H9 (cell line): Measurements from ENCODE around the gene HMGN4. TPM values are rescaled to one million over a fixed set of nuclear protein-coding genes. Genes with fewer than 3 reads are reported as not detected.

Experiments used
- DNase-seq: peaks from one replicate; pipeline ENCODE4 v3.0.0-alpha.2; 2017
- H2AFZ ChIP-seq: one replicate; pipeline ENCODE4 v1.6.1; 2013; ENCODE audit warnings: mild to moderate bottlenecking, low read length, control low read depth, moderate library complexity
- H2AK5ac ChIP-seq: 2 replicates; pipeline ENCODE4 v1.6.1; 2013; ENCODE audit warnings: low read length, control low read depth, mixed read lengths; ENCODE audit not compliant: insufficient read length
- H2BK120ac ChIP-seq: one replicate; pipeline ENCODE4 v1.6.1; 2013; ENCODE audit warnings: low read depth, mild to moderate bottlenecking, low read length, control low read depth, inconsistent platforms; ENCODE audit not compliant: poor library complexity, severe bottlenecking
- H2BK12ac ChIP-seq: 2 replicates; pipeline ENCODE4 v1.6.1; 2013; ENCODE audit warnings: low read length, control low read depth, mixed read lengths, low read depth; ENCODE audit not compliant: insufficient read length
- H2BK15ac ChIP-seq: 2 replicates; pipeline ENCODE4 v1.6.1; 2013; ENCODE audit warnings: low read depth, low read length, control low read depth
- H2BK20ac ChIP-seq: one replicate; pipeline ENCODE4 v1.6.1; 2013; ENCODE audit warnings: low read depth, mild to moderate bottlenecking, low read length, control low read depth, inconsistent platforms; ENCODE audit not compliant: poor library complexity, severe bottlenecking
- H2BK5ac ChIP-seq: 2 replicates; pipeline ENCODE4 v1.6.1; 2013; ENCODE audit warnings: low read length, control low read depth, mixed read lengths; ENCODE audit not compliant: insufficient read length
- H3K14ac ChIP-seq: 2 replicates; pipeline ENCODE4 v1.6.1; 2013; ENCODE audit warnings: low read length, control low read depth; ENCODE audit not compliant: insufficient read depth
- H3K18ac ChIP-seq: 2 replicates; pipeline ENCODE4 v1.6.1; 2013; ENCODE audit warnings: low read depth, mild to moderate bottlenecking, mixed read lengths, low read length, control low read depth; ENCODE audit not compliant: insufficient read length
- H3K23ac ChIP-seq: 2 replicates; pipeline ENCODE4 v1.6.1; 2013; ENCODE audit warnings: low read length, control low read depth, mixed read lengths, low read depth; ENCODE audit not compliant: insufficient read length
- H3K23me2 ChIP-seq: 2 replicates; pipeline ENCODE4 v1.6.1; 2013; ENCODE audit warnings: low read depth, mild to moderate bottlenecking, mixed read lengths, low read length, control low read depth; ENCODE audit not compliant: insufficient read length, poor library complexity, severe bottlenecking
- H3K27ac ChIP-seq: 2 replicates; pipeline ENCODE4 v1.5.1; 2013; ENCODE audit warnings: low read length, control low read depth, mixed read lengths, low read depth; ENCODE audit not compliant: insufficient read length
- H3K27me3 ChIP-seq: 2 replicates; pipeline ENCODE4 v1.6.1; 2013; ENCODE audit warnings: low read length, control low read depth, inconsistent platforms; ENCODE audit not compliant: insufficient read depth
- H3K4ac ChIP-seq: 2 replicates; pipeline ENCODE4 v1.6.1; 2013; ENCODE audit warnings: low read depth, mild to moderate bottlenecking, control low read depth, inconsistent platforms, low read length, moderate library complexity
- H3K4me1 ChIP-seq: 2 replicates; pipeline ENCODE4 v1.6.1; 2013; ENCODE audit warnings: low read length, control low read depth, inconsistent platforms; ENCODE audit not compliant: insufficient read depth
- H3K4me2 ChIP-seq: 2 replicates; pipeline ENCODE4 v1.6.1; 2013; ENCODE audit warnings: low read length, control low read depth, mixed read lengths; ENCODE audit not compliant: insufficient read length, insufficient read depth
- H3K56ac ChIP-seq: 2 replicates; pipeline ENCODE4 v1.6.1; 2013; ENCODE audit warnings: low read depth, mild to moderate bottlenecking, mixed read lengths, low read length, control low read depth; ENCODE audit not compliant: insufficient read length
- H3K79me1 ChIP-seq: 2 replicates; pipeline ENCODE4 v1.6.1; 2013; ENCODE audit warnings: low read depth, mild to moderate bottlenecking, moderate library complexity, low read length, control low read depth, inconsistent platforms; ENCODE audit not compliant: insufficient read depth, poor library complexity, severe bottlenecking
- H3K79me2 ChIP-seq: 2 replicates; pipeline ENCODE4 v1.6.1; 2013; ENCODE audit warnings: low read length, control low read depth, inconsistent platforms; ENCODE audit not compliant: insufficient read depth
- H3K9ac ChIP-seq: 2 replicates; pipeline ENCODE4 v1.6.1; 2013; ENCODE audit warnings: low read length, control low read depth, mixed read lengths; ENCODE audit not compliant: insufficient read length; ENCODE audit errors: extremely low read depth
- H3K9me3 ChIP-seq: one replicate; pipeline ENCODE4 v1.6.1; 2013; ENCODE audit warnings: low read depth, low read length, inconsistent platforms; ENCODE audit not compliant: control insufficient read depth
- H3T11ph ChIP-seq: one replicate; pipeline ENCODE4 v1.6.1; 2013; ENCODE audit warnings: mild to moderate bottlenecking, low read length, control low read depth, inconsistent platforms
- H4K20me1 ChIP-seq: one replicate; pipeline ENCODE4 v1.6.1; 2013; ENCODE audit not compliant: control insufficient read depth, insufficient read length, insufficient read depth
- H4K5ac ChIP-seq: 2 replicates; pipeline ENCODE4 v1.6.1; 2013; ENCODE audit warnings: low read depth, mild to moderate bottlenecking, mixed read lengths, low read length, control low read depth; ENCODE audit not compliant: insufficient read length
- H4K8ac ChIP-seq: replicated peaks from 2 replicates; pipeline ENCODE4 v1.6.1; 2013; ENCODE audit warnings: low read length, control low read depth, mixed read lengths, low read depth; ENCODE audit not compliant: insufficient read length
- H4K91ac ChIP-seq: 2 replicates; pipeline ENCODE4 v1.6.1; 2013; ENCODE audit warnings: low read depth, mild to moderate bottlenecking, moderate library complexity, mixed read lengths, low read length, control low read depth; ENCODE audit not compliant: insufficient read length
- H3K27ac Mint-ChIP-seq, 3 experiments: 2 replicates in 2 of 3; 3 replicates in 1 of 3; pipeline ENCODE4 v1.8.0; 2020 to 2021; ENCODE audit warnings: mixed read lengths in 3 of 3, mild to moderate bottlenecking in 1 of 3, moderate library complexity in 1 of 3
- H3K27me3 Mint-ChIP-seq: 2 replicates; pipeline ENCODE4 v1.8.0; 2021; ENCODE audit warnings: low read depth, mild to moderate bottlenecking, moderate library complexity, mixed read lengths
- H3K36me3 Mint-ChIP-seq, 3 experiments: 2 replicates in 2 of 3; 3 replicates in 1 of 3; pipeline ENCODE4 v1.8.0; 2020 to 2021; ENCODE audit warnings: low read depth in 3 of 3, mixed read lengths in 3 of 3; ENCODE audit not compliant: insufficient read depth in 1 of 3
- H3K4me1 Mint-ChIP-seq, 2 experiments: 2 replicates each; pipeline ENCODE4 v1.8.0; 2020; ENCODE audit warnings: mixed read lengths in 2 of 2
- H3K4me3 Mint-ChIP-seq, 2 experiments: 2 replicates in 1 of 2; 3 replicates in 1 of 2; pipeline ENCODE4 v1.8.0; 2020 to 2021; ENCODE audit warnings: mild to moderate bottlenecking in 2 of 2, mixed read lengths in 2 of 2, moderate library complexity in 1 of 2
- H3K9me3 Mint-ChIP-seq, 2 experiments: 2 replicates in 1 of 2; 3 replicates in 1 of 2; pipeline ENCODE4 v1.8.0; 2020; ENCODE audit warnings: mild to moderate bottlenecking in 2 of 2, mixed read lengths in 2 of 2, moderate library complexity in 1 of 2
- CTCF ChIP-seq: fragments of 200-600 bp; sonication (generic); conservative IDR thresholded peaks from 3 replicates; pipeline ENCODE4 v1.8.0; 2021; ENCODE audit warnings: antibody characterized with exemption, mild to moderate bottlenecking
- WGBS: extraction: QIAGEN DNeasy Blood & Tissue Kit; methylation state at CpG from one replicate; pipeline ENCODE4 v1.1.7; 2013; ENCODE audit warnings: missing lambda C conversion rate, low lambda C conversion rate, mixed read lengths; ENCODE audit not compliant: insufficient read length; ENCODE audit errors: extremely low coverage; 5-methylcytosine and 5-hydroxymethylcytosine counted together
- total RNA-seq: library from RNA; stranded (reverse); gene quantifications from 2 replicates; pipeline ENCODE4 v1.2.1, GENCODE V29; 2021

HMGN4 gene
- total RNA-seq, 1 experiment from 2014 or later, result 50.4 TPM

GRCh38 chr6:26588965-26589364, 50.8 kb downstream of the HMGN4 start:
- H3K18ac ChIP-seq, result no peak overlapping the region

More at GRCh38 chr6:26588965-26589364, 50.8 kb downstream of the HMGN4 start:
- H2BK5ac ChIP-seq, result no peak overlapping the region
- no peak overlapping the region for H2BK12ac ChIP-seq
- no peak overlapping the region for H4K5ac ChIP-seq
- H2AK5ac ChIP-seq, result no peak overlapping the region
- no peaks in the 10 kb centered on the region for H3K9me3 Mint-ChIP-seq
- H3K23me2 ChIP-seq, result no peaks in the 10 kb centered on the region
- peaks cover 2 to 4% of the 10 kb centered on the region in 2 experiments; a peak in 2 of 4 replicates for H3K4me1 Mint-ChIP-seq
- H3T11ph ChIP-seq, result no peak overlapping the region
- no peak overlapping the region for H3K14ac ChIP-seq
- no peaks in the 10 kb centered on the region for H4K20me1 ChIP-seq
- H3K4me2 ChIP-seq, result no peak overlapping the region
- no peak overlapping the region for H4K91ac ChIP-seq
- no peaks in the 10 kb centered on the region for H3K27me3 ChIP-seq
- no peak overlapping the region for H3K4me3 Mint-ChIP-seq
- H4K8ac ChIP-seq, result no peak overlapping the region
- no peak overlapping the region for H3K23ac ChIP-seq
- H3K27ac Mint-ChIP-seq, result no peak overlapping the region
- no peaks in the 10 kb centered on the region for H3K4me1 ChIP-seq
- peaks cover 18% of the 10 kb centered on the region for H3K27me3 Mint-ChIP-seq
- TF ChIP-seq CTCF, result no peak
- no peaks in the 10 kb centered on the region for H3K79me2 ChIP-seq
- H3K56ac ChIP-seq, result no peak overlapping the region
- no peak overlapping the region for H3K4ac ChIP-seq
- H2BK120ac ChIP-seq, result no peak overlapping the region
- H3K9ac ChIP-seq, result no peak overlapping the region
- H2AFZ ChIP-seq, result no peak overlapping the region
- no peaks in the 10 kb centered on the region for H3K9me3 ChIP-seq
- H3K27ac ChIP-seq, result no peak overlapping the region
- no CpG with 5 or more reads among the region's 21 CpGs for WGBS
- DNase-seq, result no peak
- no peak overlapping the region for H2BK20ac ChIP-seq
- H2BK15ac ChIP-seq, result no peak overlapping the region
- H3K36me3 Mint-ChIP-seq, result no peaks in the 10 kb centered on the region
- no peaks in the 10 kb centered on the region for H3K79me1 ChIP-seq
